Skeletal muscle tissue (tissue), 4 donors: ENCODE data around the gene CA7. TPM values are rescaled to one million over a fixed set of nuclear protein-coding genes. Genes with fewer than 3 reads are reported as not detected.

Source experiments
- H3K27ac ChIP-seq: one replicate; pipeline ENCODE4 v1.7.0; 2013; ENCODE audit warnings: mild to moderate bottlenecking, low read depth, low read length, inconsistent platforms
- H3K27me3 ChIP-seq, 3 donors: one replicate each; pipeline ENCODE4 v1.7.0; 2013; ENCODE audit warnings: low read length in 3 of 3; ENCODE audit not compliant: control insufficient read depth in 3 of 3, insufficient read depth in 3 of 3
- H3K36me3 ChIP-seq, 3 donors: one replicate each; pipeline ENCODE4 v1.7.0; 2013; ENCODE audit warnings: low read length in 3 of 3; ENCODE audit not compliant: control insufficient read depth in 3 of 3, insufficient read depth in 3 of 3
- H3K4me1 ChIP-seq, 3 donors: one replicate each; pipeline ENCODE4 v1.7.0; 2013; ENCODE audit warnings: low read length in 3 of 3, mild to moderate bottlenecking in 3 of 3; ENCODE audit not compliant: control insufficient read depth in 3 of 3, insufficient read depth in 3 of 3
- H3K4me3 ChIP-seq, 3 donors: one replicate each; pipeline ENCODE4 v1.7.0; 2013; ENCODE audit warnings: low read length in 3 of 3
- H3K9ac ChIP-seq, 3 donors: one replicate each; pipeline ENCODE4 v1.7.0; 2013; ENCODE audit warnings: low read length in 3 of 3, mild to moderate bottlenecking in 3 of 3, moderate library complexity in 2 of 3, low read depth in 1 of 3
- H3K9me3 ChIP-seq, 3 donors: one replicate each; pipeline ENCODE4 v1.7.0; 2013; ENCODE audit warnings: low read length in 3 of 3; ENCODE audit not compliant: control insufficient read depth in 3 of 3
- total RNA-seq: library from RNA; depleted of rRNA; stranded (reverse); fragments of >200 nt; gene quantifications from one replicate; pipeline ENCODE4 v1.2.3, GENCODE V29; 2014
- donor health status: Osteomylitis.

Gene CA7
- total RNA-seq, 1 donor from 2014 or later: not detected

DNA sequence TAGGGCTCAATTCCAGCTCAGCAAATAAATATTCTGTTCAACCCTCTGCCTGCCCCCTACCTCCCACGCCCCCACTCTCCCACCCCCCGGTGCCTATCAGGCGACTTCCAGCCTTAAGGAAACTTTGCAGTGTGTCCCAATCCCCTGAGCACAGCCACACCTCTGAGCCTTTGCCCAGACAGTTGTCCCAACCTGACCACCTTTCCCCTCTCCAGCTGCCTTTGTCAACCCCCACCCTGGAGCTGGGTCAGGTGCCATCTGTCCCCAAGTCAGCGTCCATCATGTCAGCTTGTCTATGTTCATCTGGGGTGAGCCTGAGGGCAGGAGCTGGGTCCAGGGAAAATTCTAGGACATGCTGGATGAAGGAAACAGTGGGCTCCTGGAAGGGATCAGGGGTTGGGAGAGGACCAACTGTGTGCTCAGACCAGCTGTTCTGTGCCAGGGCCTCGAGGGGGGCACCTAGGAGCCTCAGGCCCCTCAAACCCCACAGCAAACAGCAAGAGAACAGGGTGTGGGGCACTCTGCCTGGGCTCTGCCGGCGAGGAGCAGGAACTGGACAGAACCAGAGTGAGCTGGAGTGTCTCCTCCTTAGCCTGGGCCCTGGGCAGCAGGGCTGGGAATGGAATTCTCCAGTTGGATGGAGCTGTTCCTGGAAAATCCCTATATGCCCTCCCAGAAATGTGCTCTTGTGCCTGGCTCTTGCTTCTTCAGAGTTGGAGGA is 56.7 kb downstream of the CA7 start:
- peak overlapping the region; percentile 54 to 84 (median 66) for H3K9ac ChIP-seq
- H3K4me3 ChIP-seq: peak overlapping the region; percentile 13 to 43 (median 23)
- H3K4me1 ChIP-seq: peaks cover 72 to 79% (median 78%) of the 10 kb centered on the region in 3 donors

DNA sequence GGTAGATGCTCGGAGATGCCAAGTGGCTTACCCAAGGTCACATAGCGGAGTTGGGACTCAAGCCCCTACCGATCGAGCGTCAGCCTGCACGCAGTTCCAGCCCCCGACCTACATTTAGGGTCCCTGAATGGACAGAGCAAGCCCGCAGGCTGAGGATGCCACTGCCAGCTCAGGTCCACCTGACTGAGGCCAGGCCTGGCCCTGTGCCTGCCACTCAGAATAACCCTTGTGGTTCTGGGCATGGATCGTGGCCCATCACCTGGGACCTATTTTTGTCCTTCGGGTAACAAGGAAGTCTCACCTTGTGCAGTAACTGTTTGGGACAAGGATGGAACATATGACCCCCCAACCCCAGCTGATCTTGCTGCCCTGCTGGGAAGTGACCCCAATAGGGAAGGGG is 57.4 kb downstream of the CA7 start:
- no peaks in the 10 kb centered on the region for H3K36me3 ChIP-seq
- no peaks in the 10 kb centered on the region for H3K27me3 ChIP-seq
- peak overlapping the region; percentile 54 to 84 (median 66) for H3K9ac ChIP-seq
- peak overlapping the region in 2 of 3 donors; percentile 2 to 45 for H3K4me3 ChIP-seq
- H3K9me3 ChIP-seq: no peaks in the 10 kb centered on the region
- H3K27ac ChIP-seq: peak overlapping the region; percentile 93
- H3K4me1 ChIP-seq: peaks cover 72 to 82% (median 77%) of the 10 kb centered on the region in 3 donors

More for the DNA sequence above, 56.7 kb downstream of the CA7 start:
- Histone ChIP-seq H3K27me3 (no peaks in the 10 kb centered on the region), H3K36me3 (no peaks in the 10 kb centered on the region), H3K27ac (peak overlapping the region; percentile 93), H3K9me3 (no peaks in the 10 kb centered on the region)

DNA sequence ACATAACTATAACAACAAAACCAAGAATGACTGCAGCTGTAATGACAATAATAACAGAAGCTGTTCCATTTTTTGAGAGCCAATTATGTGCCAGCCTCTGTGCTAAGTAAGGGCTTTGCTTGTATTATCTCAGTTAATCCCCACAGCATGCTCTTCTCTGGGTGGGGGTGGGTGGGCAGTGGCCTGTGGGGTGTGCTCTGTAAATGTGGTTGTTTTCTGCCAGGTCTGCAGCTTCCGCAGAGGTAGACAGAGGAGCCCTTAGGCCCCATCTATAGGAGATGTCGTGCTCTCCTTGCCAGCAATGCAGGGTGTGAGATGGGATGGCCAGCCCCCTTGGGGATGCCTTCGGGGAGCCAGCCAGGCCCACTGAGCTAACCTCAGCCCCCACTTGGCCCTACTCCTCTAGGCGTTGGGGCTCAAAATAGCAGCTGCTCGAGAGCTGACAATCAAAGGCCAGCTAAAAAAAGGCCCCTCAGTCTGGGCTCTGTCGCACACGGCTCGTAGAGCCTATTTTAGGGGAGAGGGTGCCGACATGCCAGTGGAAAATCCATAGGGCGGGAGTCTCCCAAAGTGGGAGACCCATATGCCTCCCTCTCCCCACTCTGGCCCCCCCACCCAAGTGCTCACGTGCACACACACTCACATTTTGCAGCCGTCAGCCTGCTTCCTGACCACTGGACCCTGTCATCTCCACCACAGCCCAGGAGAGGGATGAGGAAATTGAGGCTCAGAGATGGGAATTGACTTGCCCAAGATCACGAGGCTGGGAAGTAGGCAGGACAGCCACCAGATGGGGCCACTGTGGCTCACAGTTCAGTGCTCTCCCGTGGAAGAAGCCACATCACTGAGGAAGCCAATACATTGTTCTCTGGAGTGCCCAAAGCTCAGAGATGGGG is 58.7 kb downstream of the CA7 start:
- Histone ChIP-seq H3K27ac (peak overlapping the region; percentile 93), H3K9me3 (no peaks in the 10 kb centered on the region), H3K9ac (peak overlapping the region; percentile 28 to 84 (median 36)), H3K4me1 (peaks cover 79 to 89% (median 85%) of the 10 kb centered on the region in 3 donors), H3K36me3 (no peaks in the 10 kb centered on the region), H3K27me3 (no peaks in the 10 kb centered on the region), H3K4me3 (peak overlapping the region; percentile 7 to 52 (median 32))

Other genes starting within 250 kb of the CA7 start
- 23.0 TPM for gene CMTM3, start 239.7 kb upstream of the CA7 start, total RNA-seq
- 10.4 TPM for gene CMTM4, start 147.7 kb upstream of the CA7 start, total RNA-seq
- gene DYNC1LI2, start 92.8 kb upstream of the CA7 start, total RNA-seq: 70.5 TPM
- not detected for gene TERB1, start 42.8 kb upstream of the CA7 start, total RNA-seq
- gene NAE1, start 13.4 kb upstream of the CA7 start, total RNA-seq: 32.9 TPM
- gene PDP2, start 36.1 kb downstream of the CA7 start, total RNA-seq: 2.6 TPM
- gene CDH16, start 74.5 kb downstream of the CA7 start, total RNA-seq: not detected
- gene RRAD, start 81.1 kb downstream of the CA7 start, total RNA-seq: 19.3 TPM
- 95.0 TPM for gene CIAO2B, start 90.0 kb downstream of the CA7 start, total RNA-seq
- gene CES2, start 91.1 kb downstream of the CA7 start, total RNA-seq: 15.7 TPM
- gene CES3, start 116.9 kb downstream of the CA7 start, total RNA-seq: 0.52 TPM
- 1.0 TPM for gene CES4A, start 144.2 kb downstream of the CA7 start, total RNA-seq
- 33.9 TPM for gene CBFB, start 184.7 kb downstream of the CA7 start, total RNA-seq